Choroid plexus epithelial cell (primary cell): ENCODE data around the gene HS6ST2.
A peak's percentile ranks its signal among the peaks of the same experiment; 100 is the strongest.

Experiments
- DNase-seq: peaks from one replicate; pipeline ENCODE4 v3.0.0-alpha.2; 2010; ENCODE audit warnings: low read depth
- H3K4me3 ChIP-seq: 2 replicates; pipeline ENCODE4 v1.5.1; 2011; ENCODE audit warnings: low read depth, mild to moderate bottlenecking, control low read depth, low read length, moderate library complexity
- TF ChIP-seq, protein P1 (sequence below): conservative IDR thresholded peaks from 2 replicates; pipeline ENCODE4 v1.5.1; 2011; ENCODE audit warnings: low read depth, mild to moderate bottlenecking, control low read depth, inconsistent platforms, low read length, moderate library complexity

HS6ST2 gene

DNA sequence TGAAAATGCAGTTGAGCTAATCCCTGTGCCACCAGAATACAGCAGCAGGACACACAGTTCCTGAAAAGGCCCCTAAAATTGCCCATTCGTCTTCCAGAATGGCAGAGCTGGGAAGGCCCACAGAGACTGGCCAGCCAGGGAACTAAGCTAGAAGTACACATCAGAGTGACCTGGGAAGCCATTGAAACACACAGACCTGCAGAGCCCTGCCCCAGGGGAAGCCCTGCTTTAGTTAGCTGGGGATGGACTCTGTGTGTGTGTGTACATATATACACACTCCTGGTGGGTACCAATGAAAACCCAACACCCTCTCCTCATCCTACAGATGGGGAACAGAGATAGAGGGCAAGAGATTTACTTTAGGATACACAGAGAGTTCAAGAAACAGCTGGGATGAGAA, 227.7 kb downstream of the HS6ST2 start:
- TF ChIP-seq, protein P1, sequence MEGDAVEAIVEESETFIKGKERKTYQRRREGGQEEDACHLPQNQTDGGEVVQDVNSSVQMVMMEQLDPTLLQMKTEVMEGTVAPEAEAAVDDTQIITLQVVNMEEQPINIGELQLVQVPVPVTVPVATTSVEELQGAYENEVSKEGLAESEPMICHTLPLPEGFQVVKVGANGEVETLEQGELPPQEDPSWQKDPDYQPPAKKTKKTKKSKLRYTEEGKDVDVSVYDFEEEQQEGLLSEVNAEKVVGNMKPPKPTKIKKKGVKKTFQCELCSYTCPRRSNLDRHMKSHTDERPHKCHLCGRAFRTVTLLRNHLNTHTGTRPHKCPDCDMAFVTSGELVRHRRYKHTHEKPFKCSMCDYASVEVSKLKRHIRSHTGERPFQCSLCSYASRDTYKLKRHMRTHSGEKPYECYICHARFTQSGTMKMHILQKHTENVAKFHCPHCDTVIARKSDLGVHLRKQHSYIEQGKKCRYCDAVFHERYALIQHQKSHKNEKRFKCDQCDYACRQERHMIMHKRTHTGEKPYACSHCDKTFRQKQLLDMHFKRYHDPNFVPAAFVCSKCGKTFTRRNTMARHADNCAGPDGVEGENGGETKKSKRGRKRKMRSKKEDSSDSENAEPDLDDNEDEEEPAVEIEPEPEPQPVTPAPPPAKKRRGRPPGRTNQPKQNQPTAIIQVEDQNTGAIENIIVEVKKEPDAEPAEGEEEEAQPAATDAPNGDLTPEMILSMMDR, result no peak
- no peak overlapping the region for H3K4me3 ChIP-seq
- DNase-seq, result no peak

DNA sequence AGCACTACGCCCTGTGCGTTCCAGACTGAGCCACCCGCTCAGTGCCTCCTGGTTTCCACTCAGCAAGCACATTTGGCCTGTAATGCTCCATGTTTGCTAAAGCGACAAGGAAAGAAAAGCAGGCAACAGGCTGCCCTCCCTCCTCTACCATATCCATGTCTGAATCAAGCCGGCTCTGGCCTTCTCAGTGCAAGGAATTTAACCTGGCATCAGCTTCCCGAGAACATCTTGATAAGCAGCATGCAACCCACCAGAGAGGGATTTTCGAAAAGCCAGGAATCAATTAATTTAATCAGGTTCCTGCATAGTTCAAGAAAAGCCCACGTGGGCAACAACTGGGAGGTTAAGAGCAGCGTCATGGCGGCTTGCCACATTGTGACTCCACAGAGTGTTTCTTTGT, 228.2 kb downstream of the HS6ST2 start:
- DNase-seq, result no peak
- H3K4me3 ChIP-seq, result no peak overlapping the region
- TF ChIP-seq, protein P1, result no peak

DNA sequence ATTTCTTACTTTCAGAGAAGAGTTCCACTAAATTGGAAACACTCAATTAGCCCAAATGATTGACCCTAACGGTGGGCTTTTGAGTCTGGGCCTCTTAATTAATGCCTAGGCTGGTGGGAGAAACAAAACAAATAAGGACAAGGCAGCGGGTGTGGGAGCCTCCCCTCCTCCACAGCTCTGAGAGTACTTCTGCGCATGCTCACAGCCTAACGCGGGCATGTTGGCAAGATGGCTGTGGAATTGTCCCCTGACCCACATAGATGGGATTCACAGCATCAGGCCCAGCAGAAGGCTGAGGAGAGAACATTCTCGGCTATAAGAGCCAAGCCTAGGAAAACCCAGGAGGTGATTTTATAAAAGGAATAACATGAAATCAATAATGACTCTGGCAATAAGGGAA, 230.1 kb downstream of the HS6ST2 start:
- TF ChIP-seq, protein P1, result no peak
- no peak for DNase-seq
- no peak overlapping the region for H3K4me3 ChIP-seq

DNA sequence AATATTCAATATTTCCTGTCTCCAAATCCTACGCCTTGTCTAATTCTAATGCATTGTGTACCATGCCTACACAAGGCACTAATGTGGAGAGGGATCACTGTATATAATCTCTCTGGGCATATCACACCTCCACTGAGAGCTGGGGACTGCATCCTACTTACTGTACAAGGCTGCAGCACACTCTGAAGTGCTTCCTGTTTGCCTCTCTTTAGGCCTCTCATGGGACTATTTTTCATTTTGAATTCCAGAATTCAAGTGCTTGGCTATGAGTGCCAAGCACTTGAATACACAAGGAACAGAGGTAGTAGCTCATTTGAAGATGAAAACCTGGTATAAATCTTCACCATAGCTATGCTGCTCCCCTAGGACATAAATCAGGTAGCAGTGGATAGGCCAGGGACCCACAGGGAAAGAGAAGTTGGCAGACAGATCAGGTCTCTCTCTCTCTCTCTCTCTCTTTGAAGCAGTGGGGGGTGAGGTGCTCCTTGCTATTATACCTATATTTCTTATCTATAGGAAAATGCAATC, 239.9 kb downstream of the HS6ST2 start:
- DNase-seq, result no peak
- TF ChIP-seq, protein P1, result no peak
- no peak overlapping the region for H3K4me3 ChIP-seq

DNA sequence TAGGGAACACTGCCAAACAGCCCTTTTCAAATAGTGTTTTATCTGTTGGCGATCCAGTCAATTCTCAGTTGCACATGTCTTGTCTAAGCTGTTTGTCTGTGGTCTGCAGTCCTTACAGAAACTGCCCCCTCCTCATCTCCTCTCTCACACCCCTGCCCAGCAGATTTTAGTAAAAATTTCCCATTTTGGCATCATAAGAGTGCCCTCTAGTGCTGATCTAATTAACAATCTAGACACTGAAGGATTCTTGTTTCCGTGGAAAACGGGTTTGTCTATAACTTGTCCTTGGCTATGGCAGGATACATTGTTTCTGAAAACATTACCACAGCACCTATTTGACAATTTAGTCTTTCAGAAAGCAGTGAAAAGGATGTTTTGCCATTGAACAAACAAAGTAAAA, 242.4 kb downstream of the HS6ST2 start:
- no peak overlapping the region for H3K4me3 ChIP-seq
- TF ChIP-seq, protein P1, result peak; percentile 36
- peak; percentile 4 for DNase-seq

DNA sequence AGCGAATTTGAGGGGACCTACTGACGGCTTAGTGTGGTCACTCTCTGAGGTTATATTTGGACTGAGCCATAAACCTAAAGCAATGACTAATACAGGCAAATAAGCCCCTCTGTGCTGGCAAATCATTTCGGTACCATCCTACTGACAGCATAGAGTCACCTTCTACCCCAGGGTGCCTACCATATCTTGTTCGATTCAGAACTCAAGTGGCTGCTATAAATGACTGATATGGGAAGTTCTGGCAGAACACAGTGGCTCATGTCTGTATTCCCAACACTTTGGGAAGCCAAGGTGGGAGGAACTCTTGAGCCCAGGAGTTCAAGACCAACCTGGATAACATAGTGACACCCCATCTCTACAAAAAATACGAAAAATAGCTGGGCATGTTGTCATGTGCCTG, 243.5 kb downstream of the HS6ST2 start:
- no peak for DNase-seq
- H3K4me3 ChIP-seq, result no peak overlapping the region
- TF ChIP-seq, protein P1, result no peak

DNA sequence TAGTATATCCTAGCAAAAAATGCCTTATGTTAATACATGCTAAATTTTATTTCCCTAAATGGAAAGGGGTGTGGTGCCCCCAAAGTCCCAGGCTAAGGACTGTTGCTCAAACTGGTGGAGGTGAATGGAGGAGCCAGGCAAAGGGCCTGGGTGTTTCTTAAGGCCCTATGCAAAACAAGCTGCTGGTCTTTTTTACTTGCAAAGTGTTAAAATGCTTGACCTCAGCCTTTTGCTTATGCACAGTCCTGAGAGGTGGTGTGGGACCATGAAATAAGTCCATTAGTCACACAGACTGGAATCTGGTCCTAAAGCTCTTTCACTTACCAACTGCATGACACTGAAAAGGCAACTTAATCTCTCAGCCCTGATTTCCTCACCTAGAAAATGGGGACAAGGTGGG, 246.1 kb downstream of the HS6ST2 start:
- no peak overlapping the region for H3K4me3 ChIP-seq
- no peak for DNase-seq
- TF ChIP-seq, protein P1, result no peak
